HG03108 (cell line): ENCODE measurements around the gene IFNA16.
"Not testable (repeated sequence)": the region's sequence is repeated elsewhere in the genome, so short reads cannot be mapped to it uniquely, and the experiment has no call there.

Source experiments
- ATAC-seq: cut with Tn5 transposase; IDR thresholded peaks from one replicate; pipeline ENCODE4 v1.9.1; 2021; ENCODE audit warnings: moderate library complexity; ENCODE audit not compliant: unreplicated experiment

IFNA16 gene

DNA sequence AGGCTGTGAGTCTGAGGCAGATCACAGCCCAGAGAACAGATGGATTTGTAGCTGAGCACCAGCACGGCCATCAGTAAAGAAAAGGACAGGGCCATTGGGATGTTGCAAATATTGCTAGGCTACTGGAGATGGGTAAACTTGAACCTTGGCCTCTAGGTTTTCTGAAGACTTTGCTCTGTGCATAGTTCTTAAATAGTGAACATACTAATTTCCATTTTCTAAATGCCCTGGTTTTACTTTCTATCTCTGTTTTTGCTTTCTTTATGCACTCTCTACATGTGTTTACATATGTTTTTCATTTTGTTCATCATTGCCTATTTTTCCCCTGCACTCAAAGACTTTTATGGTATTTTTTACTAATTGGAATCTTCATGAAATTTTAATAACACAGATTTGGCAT lies at the start of gene IFNA16:
TSS of gene IFNA16 (minus strand) at position 101 of the 400 bp plus-strand sequence. CDS start at position 95, 6 bp downstream.
- ATAC-seq = not testable (repeated sequence)

DNA sequence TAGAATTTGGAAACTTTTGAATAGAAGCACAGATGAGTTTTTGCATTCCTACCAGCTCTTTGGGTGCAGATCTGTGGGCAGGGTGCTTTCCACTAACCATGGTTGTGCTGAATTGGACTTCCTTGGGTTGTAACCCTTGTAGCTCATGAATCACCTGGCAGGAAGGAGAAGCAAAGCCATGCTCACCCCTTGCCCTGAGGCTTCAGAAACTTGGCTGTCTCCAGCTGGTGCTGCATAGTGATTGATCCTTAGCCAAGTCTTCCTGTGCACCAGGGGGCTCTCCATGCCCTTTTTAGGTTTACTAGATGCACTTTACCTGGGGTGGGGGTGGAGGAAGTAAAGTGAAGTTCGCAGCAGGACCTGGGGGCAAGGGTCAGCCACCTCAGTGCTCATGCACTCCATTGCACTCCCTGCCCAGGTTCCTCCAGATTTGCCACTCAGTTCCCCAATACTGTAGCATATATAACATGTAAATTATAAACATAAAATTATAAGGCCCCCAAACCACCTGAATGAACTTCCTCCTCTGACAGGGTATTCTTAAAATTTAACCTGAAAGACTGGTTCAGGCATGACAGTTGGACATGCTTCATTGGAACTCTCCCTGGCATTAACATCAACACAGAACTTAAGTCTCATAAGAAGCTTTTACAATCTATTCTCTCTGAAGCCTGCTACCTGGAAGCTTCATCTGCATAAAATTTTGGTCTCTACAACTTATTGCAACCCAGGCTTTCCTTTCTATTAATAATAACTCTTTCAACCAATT lies 48.5 kb upstream of the IFNA16 start:
- ATAC-seq = peak; percentile 38

DNA sequence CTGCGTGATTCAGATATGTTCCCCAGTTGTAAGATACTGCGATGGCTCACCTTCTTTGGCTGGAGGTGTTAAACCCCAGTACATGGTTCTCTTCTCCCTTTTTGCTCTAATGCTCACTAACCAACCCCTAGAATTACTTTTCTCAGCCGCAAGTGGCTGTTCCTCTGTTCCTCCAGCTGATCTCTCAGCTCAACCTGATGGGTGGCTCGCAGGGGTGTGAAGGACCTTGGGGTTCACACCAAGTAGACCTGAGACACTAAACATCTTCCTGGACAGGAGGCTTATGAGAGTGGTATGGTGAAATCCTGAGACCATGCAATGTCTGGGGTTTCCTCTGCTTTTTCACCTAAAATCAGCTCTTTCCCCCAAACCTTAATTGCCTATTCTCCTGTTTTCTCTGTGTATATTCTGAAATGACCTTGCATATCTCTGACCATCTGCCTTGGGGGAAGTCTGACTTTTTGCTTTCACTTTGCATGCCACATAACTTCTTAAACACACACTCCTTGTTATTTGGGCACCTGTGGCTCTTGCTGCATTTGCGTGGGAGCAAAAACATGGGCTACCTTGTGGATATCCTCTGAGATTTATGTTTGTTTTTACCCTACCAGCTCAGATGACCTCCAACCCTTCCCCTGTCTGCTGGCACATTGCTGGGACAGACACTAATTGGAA lies 38.6 kb upstream of the IFNA16 start:
- ATAC-seq = no peak

DNA sequence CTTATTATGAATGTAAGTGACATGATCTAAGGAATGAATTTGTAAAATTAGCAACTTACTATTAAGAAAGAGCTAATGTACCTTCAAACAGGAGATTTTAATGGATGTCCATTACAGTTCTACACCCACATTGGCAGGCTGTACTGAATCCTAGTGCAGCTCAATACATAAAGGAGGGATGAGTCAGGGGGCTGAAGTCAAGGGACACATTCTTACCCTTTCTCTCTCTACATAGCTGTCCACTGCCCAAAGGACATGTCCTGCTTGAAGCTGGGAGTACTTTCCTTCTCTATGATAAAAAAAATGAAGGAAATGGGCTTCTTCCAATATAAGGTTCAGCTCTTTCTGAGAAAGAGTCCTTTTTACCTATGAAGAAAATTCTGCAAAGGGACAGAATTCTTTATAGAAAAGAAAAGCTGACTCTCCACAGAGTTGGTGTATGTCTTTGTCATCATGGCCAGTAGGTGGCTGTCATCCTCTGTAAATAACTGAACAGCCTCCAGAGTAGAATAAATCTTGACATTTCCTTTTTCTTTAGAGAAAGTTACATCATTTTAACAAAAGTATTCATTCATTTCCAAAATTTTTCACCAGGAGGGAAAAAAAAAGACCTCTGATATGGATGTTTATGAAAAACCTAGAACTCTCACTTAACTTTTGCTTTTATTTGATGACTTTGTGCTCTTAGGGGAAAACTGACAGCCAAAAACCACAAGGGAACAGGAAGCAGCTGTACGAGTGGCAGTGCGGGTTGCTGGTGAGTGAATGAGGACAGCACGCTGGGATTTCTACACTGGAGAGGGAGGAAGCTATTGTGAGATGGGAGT lies 35.8 kb upstream of the IFNA16 start:
- peak; percentile 60 for ATAC-seq

DNA sequence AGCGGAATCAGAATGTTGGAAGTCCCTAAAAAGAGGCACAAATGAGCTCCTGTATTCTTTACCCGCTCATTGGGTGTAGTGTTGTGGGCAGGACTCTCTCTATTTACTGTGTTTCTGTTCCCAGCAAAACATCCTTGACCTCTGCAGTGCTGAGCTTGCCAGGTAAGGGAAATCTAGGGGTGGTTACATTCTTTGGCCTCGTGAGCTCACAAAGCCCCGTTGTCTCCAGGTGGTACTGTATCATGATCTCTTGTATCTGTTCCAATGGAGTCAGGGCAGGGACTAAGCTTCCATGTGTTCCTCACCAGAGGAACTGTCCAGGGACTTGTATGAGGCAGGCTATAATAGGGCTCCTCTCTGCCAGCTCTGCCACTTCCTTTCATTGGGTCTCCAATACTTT lies 34.5 kb upstream of the IFNA16 start:
- ATAC-seq = no peak

DNA sequence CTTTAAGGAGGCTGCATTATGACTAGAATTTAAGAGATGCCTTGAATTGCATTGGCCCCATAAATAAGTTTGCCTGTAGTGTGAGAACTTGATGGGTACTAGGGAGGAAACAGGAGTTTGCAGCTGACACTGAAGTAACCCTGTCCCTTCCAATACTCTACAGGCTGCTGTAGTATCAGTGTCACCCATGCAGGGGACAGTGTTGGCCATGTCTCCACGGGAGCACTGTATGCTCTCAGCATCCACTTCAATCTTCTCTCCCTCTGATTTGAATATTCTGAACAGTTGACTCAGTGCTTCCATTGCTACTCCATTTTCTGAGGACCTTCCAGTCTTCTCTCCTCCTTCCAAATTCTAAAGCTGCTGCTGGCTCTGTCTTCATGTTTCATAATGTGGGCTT lies 34.1 kb upstream of the IFNA16 start:
- ATAC-seq = no peak

DNA sequence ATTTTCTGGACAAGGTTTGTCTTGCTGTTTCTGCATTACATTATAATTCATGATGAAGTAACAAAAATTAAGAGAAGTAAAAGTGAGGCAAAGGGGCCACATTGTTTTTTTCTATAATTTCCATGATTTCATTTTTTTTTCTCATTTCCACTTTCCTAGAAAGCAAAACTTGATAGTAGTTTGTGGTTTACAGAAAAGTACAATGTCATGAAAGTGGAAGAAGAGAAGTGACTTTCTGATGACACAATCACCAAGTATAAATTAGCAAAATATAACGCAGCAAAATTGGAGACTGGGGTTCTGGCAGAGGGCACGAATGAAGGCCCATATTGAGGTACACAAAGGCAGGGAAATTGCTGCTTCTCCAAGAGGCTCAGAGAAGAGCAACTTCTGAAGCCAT lies 27.7 kb upstream of the IFNA16 start:
- ATAC-seq = no peak

DNA sequence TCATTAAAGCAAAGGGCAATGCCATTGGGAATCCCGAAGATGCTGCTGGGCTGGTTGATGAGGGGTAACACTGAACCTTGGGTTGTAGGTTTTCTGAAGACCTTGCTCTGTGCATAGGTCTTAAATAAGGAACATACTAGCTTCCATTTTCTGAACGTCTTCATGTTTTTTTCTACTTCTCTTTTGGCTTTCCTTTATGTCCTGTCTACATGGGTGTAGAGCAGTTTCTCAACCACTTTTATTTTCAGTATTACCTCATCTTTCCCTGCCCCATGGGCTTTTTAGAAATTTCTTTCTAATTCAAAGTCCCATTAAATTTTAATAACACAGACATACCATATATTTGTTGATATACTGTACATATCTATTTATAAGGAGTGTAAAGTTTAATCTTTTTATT lies 22.8 kb upstream of the IFNA16 start, which contains the start of gene IFNA14:
TSS of gene IFNA14 (minus strand) at position 95 of the 400 bp plus-strand sequence. CDS start at position 25, 70 bp downstream.
- no peak for ATAC-seq

DNA sequence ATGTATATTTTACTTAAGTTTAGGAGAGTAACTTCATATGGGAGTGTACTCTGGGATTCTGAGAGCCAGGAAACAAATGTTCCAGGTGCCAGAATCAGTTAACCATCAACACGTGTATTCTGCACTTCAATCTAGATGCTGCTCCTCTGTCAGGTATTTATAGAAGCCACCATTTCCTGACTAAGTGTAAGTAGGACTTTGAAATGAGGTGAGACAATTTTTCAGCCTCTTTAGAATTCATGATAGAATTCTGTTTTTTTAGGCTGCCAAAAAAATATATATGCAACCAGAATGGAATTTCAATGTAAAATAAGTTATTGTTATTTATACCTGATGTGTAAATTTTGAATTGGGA lies 19.2 kb upstream of the IFNA16 start:
- ATAC-seq = peak; percentile 7

DNA sequence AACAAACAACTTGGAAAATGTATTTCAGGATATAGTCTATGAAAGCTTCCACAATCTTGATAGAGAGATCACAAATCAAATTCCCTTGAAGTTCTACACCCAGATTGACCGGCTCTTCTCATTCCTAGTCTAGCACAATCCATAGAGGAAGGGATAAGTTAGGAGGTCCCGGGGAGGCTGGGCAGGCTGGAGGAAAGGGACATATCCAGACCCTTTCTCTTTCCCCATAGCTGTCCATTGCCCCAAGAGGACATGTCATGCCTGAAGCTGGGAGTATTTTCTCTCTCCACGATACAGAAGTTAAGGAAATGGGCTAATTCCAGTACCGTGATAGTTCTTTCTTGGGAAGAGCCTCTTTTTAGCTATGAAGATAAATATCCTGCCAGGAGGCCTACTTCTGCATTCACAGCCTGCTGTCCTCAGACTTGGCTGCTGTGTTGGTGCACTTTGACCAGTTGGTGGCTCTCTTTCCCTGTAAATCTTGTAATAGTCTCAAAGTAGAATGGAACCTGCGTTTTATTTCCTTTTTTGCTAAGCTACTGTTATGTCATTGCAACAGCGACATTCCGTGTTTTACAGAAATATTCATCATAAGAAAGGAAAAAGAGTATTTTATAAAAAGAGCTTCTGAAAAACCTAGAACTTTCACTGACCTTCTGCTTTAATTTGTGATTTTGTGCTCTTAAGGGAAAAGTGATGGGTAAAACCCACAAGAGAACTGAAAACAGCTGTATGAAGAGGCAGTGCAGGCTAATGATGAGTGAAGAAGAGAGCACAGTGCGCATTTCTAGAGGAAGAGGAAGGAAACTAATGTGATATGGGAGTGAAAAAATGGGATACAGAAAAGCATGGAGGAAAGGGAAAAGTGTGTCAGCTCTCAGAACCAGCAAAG lies 18.6 kb upstream of the IFNA16 start:
- peak; percentile 60 for ATAC-seq

DNA sequence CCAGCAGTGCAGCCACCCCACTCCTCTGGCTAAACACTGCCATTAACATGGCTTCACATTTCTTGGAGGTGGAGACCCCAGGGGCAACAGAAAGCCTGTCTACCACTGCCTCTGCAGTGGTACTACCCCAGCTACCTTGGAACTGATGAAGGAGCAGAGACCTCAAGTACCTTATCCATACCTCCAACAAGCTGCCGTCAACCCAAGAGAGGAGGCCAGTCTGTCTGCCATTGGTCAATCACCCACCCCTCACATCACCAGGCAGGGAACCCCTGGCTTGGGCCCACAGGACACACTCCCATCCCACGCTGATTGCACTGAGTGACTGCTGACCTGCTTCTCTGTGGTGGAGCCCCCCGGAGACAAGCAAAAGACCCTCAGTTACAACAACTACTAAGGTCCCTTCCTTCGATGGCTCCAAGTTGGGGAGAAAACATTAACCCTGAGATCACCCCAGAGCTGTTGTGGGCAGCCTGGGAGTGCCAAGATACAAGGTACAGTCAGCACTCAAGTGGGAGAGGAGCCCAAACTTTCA lies 17.1 kb upstream of the IFNA16 start:
- ATAC-seq = no peak

DNA sequence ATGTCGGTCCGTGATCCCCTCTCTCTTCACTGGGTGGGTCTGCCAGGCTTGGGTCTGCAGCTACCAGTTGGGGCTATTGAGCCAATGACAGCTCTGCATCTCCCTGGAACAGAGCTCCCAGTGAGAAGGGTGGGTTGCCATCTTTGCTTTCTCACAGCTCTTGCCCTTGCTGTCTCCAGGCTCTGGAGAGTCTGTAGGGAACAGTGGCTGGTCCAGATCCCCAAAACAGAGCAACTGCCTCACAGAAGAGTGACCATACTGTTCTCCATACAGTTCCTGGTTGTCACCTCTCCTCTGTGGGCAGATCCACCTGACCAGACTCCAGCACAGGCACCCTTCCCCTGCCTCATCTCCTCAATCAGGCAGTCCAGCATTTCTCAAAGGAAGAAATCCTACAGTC lies 16.1 kb upstream of the IFNA16 start:
- no peak for ATAC-seq

DNA sequence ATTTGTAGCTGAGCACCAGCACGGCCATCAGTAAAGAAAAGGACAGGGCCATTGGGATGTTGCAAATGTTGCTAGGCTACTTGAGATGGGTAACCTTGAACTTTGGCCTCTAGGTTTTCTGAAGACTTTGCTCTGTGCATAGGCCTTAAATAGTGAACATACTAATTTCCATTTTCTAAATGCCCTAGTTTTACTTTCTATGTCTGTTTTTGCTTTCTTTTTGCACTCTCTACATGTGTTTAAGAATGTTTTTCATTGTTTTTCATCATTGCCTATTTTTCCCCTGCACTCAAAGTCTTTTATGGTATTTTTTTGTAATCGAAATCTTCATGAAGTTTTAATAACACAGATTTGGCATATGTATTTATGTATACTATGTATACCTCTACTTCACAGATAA lies 11.0 kb upstream of the IFNA16 start, which contains the start of gene IFNA17:
TSS of gene IFNA17 (minus strand) at position 101 of the 400 bp plus-strand sequence. CDS start at position 52, 49 bp downstream.
- ATAC-seq = no peak

DNA sequence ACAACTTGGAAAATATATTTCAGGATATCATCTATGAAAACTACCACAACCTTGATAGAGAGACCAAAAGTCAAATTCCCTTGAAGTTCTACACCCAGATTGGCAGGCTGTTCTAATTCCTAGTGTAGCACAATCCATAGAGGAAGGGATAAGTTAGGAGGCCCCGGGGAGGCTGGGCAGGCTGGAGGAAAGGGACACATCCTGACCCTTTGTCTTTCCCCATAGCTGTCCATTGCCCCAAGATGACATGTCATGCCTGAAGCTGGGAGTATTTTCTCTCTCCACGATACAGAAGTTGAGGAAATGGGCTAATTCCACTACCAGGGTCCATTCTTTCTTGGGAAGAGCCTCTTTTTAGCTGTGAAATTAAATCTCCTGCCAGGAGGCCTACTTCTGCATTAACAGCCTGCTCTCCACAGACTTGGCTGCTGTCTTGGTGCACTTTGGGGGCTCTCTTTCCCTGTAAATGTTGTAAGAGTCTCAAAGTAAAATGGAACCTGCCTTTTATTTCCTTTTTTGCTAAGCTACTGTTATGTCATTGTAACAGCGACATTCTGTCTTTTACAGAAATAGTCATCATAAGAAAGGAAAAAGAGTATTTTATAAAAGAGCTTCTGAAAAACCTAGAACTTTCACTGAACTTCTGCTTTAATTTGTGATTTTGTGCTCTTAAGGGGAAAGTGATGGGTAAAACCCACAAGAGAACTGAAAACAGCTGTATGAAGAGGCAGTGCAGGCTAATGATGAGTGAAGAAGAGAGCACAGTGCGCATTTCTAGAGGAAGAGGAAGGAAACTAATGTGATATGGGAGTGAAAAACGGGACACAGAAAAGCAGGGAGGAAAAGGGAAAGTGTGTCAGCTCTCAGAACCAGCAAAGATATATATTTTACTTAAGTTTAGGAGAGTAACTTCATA lies 3.4 kb downstream of the IFNA16 start:
- peak; percentile 61 for ATAC-seq

DNA sequence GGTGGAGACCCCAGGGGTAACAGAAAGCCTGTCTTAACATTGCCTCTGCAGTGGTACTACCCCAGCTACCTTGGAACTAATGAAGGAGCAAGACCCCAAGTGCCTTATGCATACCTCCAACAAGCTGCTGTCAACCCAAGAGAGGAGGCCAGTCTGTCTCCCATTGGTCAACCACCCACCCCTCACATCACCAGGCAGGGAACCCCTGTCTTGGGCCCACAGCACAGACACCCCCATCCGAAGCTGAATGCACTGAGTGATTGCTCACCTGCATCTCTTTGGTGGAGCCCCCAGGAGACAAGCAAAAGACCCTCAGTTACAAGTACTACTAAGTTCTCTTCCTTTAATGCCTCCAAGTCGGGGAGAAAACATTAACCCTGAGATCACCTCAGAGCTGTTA lies 5.0 kb downstream of the IFNA16 start:
- ATAC-seq = not testable (repeated sequence)

DNA sequence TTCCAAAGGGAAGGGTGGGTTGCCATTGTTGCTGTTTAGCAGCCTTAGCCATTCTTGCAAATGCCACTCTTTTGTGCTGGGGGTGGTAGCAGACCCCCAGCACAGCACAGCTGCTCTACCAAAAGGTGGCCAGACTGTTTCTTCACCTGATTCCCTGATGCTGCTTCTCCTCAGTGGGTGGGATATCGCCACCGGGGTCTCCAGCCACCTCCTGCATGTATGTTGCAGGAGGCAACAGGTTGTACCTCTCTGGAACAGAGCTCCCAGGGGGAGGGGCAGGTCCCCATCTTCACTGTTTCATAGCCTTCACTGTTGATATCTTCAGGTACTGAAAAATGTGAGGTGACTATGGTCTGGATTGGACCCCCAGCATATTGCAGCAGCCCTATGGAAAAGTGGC lies 6.3 kb downstream of the IFNA16 start:
- ATAC-seq = not testable (repeated sequence)

DNA sequence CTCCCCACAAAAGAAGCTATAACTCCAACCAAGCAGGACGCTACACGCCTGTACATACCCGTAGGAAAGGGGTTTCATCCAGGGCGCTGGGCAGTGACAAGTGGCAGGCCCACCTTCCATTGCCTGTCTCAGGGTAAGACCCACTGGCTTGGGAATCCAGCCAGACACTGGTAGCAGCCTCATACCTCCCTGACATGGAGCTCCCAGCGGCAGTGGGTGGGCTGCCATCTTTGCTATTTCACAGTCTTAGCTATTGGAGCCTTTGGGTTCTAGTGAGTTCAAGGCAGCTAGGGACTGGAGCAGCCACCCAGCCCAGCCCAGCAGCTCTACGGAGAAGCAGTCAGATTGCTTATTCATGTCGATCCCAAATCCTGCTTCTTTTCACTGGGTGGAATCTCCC lies 6.8 kb downstream of the IFNA16 start:
- no peak for ATAC-seq

DNA sequence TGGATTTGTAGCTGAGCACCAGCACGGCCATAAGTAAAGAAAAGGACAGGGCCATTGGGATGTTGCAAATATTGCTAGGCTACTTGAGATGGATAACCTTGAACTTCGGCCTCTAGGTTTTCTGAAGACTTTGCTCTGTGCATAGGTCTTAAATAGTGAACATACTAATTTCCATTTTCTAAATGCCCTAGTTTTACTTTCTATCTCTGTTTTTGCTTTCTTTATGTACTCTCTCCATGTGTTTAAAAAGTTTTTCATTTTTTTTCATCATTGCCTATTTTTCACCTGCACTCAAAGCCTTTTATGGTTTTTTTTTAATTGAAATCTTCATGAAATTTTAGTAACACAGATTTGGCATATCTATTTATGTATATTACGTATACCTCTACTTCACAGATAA lies 10.1 kb downstream of the IFNA16 start, which contains the start of gene IFNA10:
TSS of gene IFNA10 (minus strand) at position 101 of the 400 bp plus-strand sequence. CDS start at position 55, 46 bp downstream.
- ATAC-seq = not testable (repeated sequence)

DNA sequence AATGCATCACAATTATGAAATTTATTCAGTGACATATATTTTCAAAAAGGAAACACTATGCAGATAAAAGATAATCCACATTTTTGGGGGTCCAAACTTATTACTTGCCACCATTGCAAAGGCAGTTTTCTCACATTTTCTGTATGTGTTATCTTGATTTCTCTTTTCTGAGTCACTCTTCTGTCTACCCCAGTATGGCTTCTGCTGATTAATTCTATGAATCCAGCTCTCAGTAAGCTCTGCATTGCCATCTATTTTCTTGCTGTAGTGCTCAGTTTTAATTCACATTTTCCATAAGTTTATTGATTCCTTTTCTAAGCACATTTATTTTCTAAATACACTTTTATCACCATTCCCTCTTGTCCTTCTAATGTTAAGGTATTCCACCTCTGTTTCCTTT lies 11.9 kb downstream of the IFNA16 start:
- ATAC-seq = no peak
